DMS79 treated with DMSO at 0.1 percent for 48 hours (cell line): ENCODE measurements around the gene EFCAB13.
"Not testable (repeated sequence)": the region's sequence is repeated elsewhere in the genome, so short reads cannot be mapped to it uniquely, and the experiment has no call there.

Experiments used
- DNase-seq: peaks from one replicate; lab custom pipeline; 2025; lab: John Stamatoyannopoulos, UW

EFCAB13 gene

DNA sequence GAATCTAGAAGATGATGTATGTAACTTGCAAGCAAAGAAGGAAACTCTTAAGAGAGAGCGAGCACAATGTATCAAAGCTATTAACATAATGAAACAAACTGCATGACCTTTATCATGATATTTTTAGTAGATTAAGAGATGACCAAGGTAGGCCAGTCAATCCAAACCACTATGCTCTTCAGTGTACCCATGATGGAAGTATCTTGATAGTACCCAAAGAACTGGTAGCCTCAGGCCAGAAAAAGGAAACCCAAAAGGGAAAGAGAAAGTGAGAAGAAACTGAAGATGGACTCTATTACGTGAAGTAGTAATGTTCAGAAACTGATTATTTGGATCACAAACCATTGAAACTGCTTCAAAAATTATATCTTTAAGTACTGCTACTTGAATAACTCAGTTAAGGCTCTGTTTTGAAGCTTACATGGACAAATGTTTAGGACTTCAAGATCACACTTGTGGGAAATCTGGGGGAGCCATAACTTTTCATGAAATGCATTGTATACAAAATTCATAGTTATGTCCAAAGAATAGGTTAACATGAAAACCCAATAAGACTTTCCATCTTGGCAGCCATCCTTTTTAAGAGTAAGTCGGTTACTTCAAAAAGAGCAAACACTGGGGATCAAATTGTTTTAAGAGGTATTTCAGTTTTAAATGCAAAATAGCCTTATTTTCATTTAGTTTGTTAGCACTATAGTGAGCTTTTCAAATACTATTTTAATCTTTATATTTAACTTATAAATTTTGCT is 102.3 kb downstream of the EFCAB13 start:
- not testable (repeated sequence) for DNase-seq

DNA sequence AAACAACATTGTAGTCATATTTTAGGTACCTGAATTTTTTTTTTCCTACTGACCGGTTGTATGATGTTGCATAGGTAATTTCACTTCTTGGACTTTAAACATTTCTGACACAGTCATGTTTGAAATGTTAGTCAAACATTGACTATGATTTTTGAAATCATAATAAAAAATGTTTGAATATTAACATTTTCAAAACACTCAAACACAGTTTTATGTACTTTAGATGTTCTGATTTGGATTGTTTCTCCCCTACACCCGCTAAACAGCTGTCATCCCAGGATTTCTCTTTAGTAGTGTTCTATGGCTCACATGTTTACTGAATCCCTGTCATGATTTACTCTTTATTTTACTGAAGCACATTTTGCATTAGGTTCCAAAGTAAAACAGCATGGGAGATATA is 104.2 kb downstream of the EFCAB13 start:
- no peak for DNase-seq

DNA sequence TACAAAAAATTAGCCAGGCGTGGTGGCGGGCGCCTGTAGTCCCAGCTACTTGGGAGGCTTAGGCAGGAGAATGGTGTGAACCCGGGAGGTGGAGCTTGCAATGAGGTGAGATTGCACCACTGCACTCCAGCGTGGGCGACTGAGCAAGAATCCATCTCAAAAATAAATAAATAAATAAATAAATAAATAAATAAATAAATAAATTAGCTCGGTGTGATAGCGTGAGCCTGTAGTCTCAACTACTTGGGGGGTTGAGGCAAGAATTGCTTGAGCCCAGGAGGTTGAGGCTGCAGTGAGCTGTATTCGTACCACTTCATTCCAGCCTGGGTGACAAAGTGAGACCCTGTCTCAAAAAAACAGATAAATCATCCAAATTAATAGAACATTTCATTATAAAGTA is 108.5 kb downstream of the EFCAB13 start:
- not testable (repeated sequence) for DNase-seq

DNA sequence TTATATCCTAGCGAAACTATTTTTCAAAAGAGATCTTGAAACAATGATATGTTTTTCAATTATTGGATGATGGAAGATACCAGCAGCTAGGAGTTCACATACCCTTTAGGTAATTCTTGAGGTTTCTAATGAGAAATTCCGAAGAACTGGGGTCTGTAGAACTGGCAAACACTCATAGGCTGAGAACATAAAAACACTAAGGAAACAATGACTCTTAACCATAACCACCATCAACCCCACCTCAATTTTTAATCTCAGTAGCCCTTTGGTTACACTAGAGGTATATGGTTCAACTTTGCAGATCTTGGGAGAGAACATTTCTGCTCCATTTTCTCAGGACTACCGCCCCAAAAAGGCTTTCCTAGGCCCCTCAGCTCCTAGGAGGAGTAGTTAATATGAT is 141.4 kb downstream of the EFCAB13 start:
- no peak for DNase-seq

DNA sequence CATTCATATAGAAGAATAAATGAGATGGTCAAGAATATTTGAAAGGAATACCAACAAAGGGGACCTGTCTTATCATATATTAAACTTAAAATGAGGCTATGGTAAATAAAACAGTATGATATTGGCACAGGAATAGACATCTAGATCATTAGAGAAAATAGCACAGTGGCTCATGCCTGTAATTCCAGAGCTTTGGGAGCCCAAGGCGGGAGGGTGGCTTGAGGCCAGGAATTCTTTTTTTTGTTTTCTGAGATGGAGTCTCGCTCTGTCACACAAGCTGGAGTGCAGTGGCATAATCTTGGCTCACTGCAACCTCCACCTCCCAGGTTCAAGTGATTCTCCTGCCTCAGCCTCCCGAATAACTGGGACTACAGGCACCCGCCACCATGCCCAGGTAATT is 143.2 kb downstream of the EFCAB13 start:
- not testable (repeated sequence) for DNase-seq

DNA sequence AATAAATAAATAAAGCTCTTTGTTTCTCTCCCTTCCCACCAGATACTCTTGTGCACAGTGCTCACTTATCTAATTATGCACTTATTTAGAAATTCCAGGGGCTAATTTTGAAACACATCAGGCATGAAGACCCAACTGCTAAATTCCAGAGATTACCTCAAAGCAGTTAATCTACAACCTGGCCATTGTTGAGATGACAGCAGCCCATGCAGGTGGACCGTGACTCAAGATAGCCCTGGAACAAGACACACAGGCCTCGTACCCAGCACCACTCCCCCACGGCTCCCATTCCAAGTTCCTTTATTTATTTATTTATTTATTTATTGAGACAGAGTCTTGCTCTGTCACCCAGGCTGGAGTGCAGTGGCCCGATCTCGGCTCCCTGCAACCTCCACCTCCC is 147.1 kb downstream of the EFCAB13 start:
- DNase-seq: no peak

DNA sequence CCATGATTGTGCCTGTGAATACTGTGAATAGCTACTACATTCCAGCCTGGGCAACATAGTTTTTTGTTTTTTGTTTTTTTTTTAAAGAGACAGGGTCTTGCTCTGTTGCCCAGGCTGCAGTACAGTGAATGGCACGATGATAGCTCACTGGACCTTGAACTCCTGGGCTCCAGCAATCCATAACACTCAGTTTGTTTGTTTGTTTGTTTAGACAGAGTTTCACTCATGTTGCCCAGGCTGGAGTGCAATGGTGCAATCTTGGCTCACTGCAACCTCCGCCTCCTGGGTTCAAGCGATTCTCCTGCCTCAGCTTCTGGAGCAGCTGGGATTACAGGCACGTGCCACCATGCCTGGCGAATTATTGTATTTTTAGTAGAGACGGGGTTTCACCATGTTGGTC is 148.3 kb downstream of the EFCAB13 start:
- DNase-seq: not testable (repeated sequence)
